Naive thymus-derived CD4-positive, alpha-beta T cell (primary cell): Measurements from ENCODE around the gene CDCP2. TPM values are rescaled to one million over a fixed set of nuclear protein-coding genes. Genes with fewer than 3 reads are reported as not detected.
"Not testable (repeated sequence)": the region's sequence is repeated elsewhere in the genome, so short reads cannot be mapped to it uniquely, and the experiment has no call there.

Experiments
- ATAC-seq: fragments of 150-1000 bp; cut with Tn5 transposase; 2 replicates; pipeline ENCODE4 v1.10.0; 2021; ENCODE audit warnings: mild to moderate bottlenecking, moderate library complexity
- CTCF ChIA-PET: fragments of 350-600 bp; sonication (Branson Sonifier 250); formaldehyde crosslinking; loops from one replicate; lab custom pipeline; 2021; ENCODE audit warnings: antibody characterized with exemption; lab: Charles Lee
- POLR2A ChIA-PET: fragments of 350-600 bp; sonication (Branson Sonifier 250); formaldehyde crosslinking; loops from one replicate; lab custom pipeline; 2021; ENCODE audit warnings: antibody characterized with exemption, inconsistent platforms; lab: Charles Lee
- DNase-seq, 9 donors: peaks; one replicate each; pipeline versions ENCODE4 v3.0.0 to v3.0.0-alpha.2; 2020 to 2022; ENCODE audit warnings: mixed read lengths in 1 of 9
- H3K27ac ChIP-seq: one replicate; pipeline ENCODE4 v1.7.0; 2013; ENCODE audit warnings: mild to moderate bottlenecking, low read depth, low read length, moderate library complexity
- H3K27me3 ChIP-seq, 2 donors: one replicate each; pipeline ENCODE4 v1.7.0; 2013; ENCODE audit warnings: low read length in 2 of 2, mild to moderate bottlenecking in 2 of 2, moderate library complexity in 2 of 2; ENCODE audit not compliant: control insufficient read depth in 2 of 2, insufficient read depth in 2 of 2
- H3K36me3 ChIP-seq, 3 experiments: 1 replicate in 2 of 3; 2 replicates in 1 of 3; pipeline ENCODE4 v1.7.0; 2013; ENCODE audit warnings: low read length in 3 of 3, mild to moderate bottlenecking in 3 of 3, moderate library complexity in 1 of 3; ENCODE audit not compliant: insufficient read depth in 3 of 3, control insufficient read depth in 2 of 3
- H3K4me1 ChIP-seq, 2 donors: one replicate each; pipeline ENCODE4 v1.7.0; 2013; ENCODE audit warnings: low read length in 2 of 2, mild to moderate bottlenecking in 2 of 2, moderate library complexity in 1 of 2; ENCODE audit not compliant: control insufficient read depth in 2 of 2, insufficient read depth in 2 of 2
- H3K4me3 ChIP-seq: 2 replicates; pipeline ENCODE4 v1.7.0; 2013; ENCODE audit warnings: mild to moderate bottlenecking, low read length
- H3K9me3 ChIP-seq, 3 experiments: 1 replicate in 2 of 3; 2 replicates in 1 of 3; pipeline ENCODE4 v1.7.0; 2013; ENCODE audit warnings: low read length in 3 of 3; ENCODE audit not compliant: control insufficient read depth in 2 of 3
- H3K27ac Mint-ChIP-seq, 9 donors: one replicate each; pipeline ENCODE4 v1.8.0; 2020 to 2022; ENCODE audit warnings: mixed read lengths in 9 of 9, mild to moderate bottlenecking in 8 of 9, moderate library complexity in 5 of 9, inconsistent platforms in 2 of 9
- H3K27me3 Mint-ChIP-seq, 5 donors: one replicate each; pipeline ENCODE4 v1.8.0; 2021 to 2022; ENCODE audit warnings: mixed read lengths in 5 of 5, mild to moderate bottlenecking in 1 of 5
- H3K36me3 Mint-ChIP-seq, 5 donors: one replicate each; pipeline ENCODE4 v1.8.0; 2020 to 2022; ENCODE audit warnings: mixed read lengths in 5 of 5, mild to moderate bottlenecking in 3 of 5, inconsistent platforms in 1 of 5
- H3K4me1 Mint-ChIP-seq, 7 donors: one replicate each; pipeline ENCODE4 v1.8.0; 2020 to 2022; ENCODE audit warnings: mixed read lengths in 7 of 7, mild to moderate bottlenecking in 3 of 7, inconsistent platforms in 1 of 7
- H3K4me3 Mint-ChIP-seq, 10 donors: one replicate each; pipeline ENCODE4 v1.8.0; 2020 to 2022; ENCODE audit warnings: mild to moderate bottlenecking in 10 of 10, mixed read lengths in 10 of 10, moderate library complexity in 6 of 10, inconsistent platforms in 2 of 10
- H3K9me3 Mint-ChIP-seq, 11 donors: one replicate each; pipeline ENCODE4 v1.8.0; 2020 to 2022; ENCODE audit warnings: mixed read lengths in 11 of 11, mild to moderate bottlenecking in 4 of 11, inconsistent platforms in 1 of 11, moderate library complexity in 1 of 11
- intact Hi-C, 2 donors: fragments of 100-400 bp; cut with micrococcal nuclease; formaldehyde crosslinking; loops; one replicate each; pipeline ENCODE4 v1.15.1; 2023
- polyA plus RNA-seq, 2 donors: library from polyadenylated mRNA; unstranded; fragments of 300-500 nt; fragmentation: Illumina TruSeq; gene quantifications; one replicate each; pipeline ENCODE4 v1.2.3, GENCODE V29; 2021
- total RNA-seq, 6 experiments: library from RNA in 5 of 6; stranded (reverse) in 5 of 6; gene quantifications; 1 replicate in 5 of 6; 2 replicates in 1 of 6; pipeline ENCODE4 v1.2.3 and lab custom pipeline; 2021 to 2026

The CDCP2 gene
- total and polyA plus RNA-seq, 7 experiments from 2014 or later, result 0.22 to 0.30 TPM; not detected in 5

DNA sequence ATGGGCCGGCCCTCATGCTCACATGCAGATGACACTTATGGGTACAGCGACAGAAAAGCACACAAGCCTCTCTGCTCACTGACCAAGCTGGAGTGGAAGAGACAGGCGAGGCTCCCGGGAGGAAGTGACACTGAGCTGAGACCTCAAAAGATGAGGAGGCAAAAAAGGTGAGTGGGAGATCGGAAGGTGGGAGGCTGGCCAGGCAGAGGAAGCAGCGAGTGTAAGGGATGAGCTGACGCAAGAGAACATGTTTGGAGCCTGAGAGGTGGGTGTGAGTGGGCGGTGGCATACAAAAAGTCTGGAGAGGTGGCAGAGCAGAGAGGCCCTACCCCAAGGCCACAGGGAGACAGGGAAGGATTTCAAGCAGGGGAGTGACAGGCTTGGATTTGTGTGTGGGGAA, 18.2 kb upstream of the CDCP2 start:
- Mint-ChIP-seq H3K36me3 (peaks cover 0 to 10% (median 0%) of the 10 kb centered on the region in 5 donors), H3K4me1 (peaks cover 1 to 19% (median 16%) of the 10 kb centered on the region in 7 donors), H3K27ac (peak overlapping the region in 8 of 9 donors; percentile 1 to 82 (median 70)), H3K4me3 (peak overlapping the region in 4 of 10 donors; percentile 25 to 71 (median 32)), H3K27me3 (no peaks in the 10 kb centered on the region), H3K9me3 (no peaks in the 10 kb centered on the region)
- H3K27ac ChIP-seq, result no peak overlapping the region
- CTCF ChIA-PET, result no interaction called here
- DNase-seq, result no peak
- POLR2A ChIA-PET, result no interaction called here
- H3K36me3 ChIP-seq, result peaks cover 0 to 17% (median 0%) of the 10 kb centered on the region in 3 experiments
- intact Hi-C loops, result no loop called here
- H3K9me3 ChIP-seq, result no peaks in the 10 kb centered on the region
- no peak overlapping the region for H3K4me3 ChIP-seq
- no peak for ATAC-seq
- no peaks in the 10 kb centered on the region for H3K27me3 ChIP-seq
- H3K4me1 ChIP-seq, result peaks cover 0 to 7% of the 10 kb centered on the region in 2 donors

DNA sequence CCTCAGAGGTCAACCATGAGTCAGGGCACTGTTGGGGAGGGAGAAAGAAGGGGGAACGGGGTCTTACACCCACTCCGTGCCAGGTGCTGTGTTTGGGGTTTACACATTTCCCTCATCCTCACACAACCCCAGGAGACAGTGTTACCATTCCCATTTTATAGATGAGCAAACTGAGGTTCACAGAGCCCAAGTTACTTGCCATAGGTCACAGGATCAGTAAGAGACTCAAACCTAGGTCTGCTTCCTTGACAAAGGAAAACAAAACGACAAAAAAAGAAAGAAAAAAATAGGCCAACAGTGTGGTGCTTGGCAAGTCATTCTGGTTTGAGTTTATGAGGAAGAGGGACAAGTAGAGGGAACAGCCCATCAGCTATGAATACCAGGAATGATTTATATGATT, 16.3 kb upstream of the CDCP2 start:
- ChIA-PET POLR2A (interaction anchor here (0.6 kb wide), 1 partner anchor 225 kb away, joined by 3 read pairs; no protein-coding TSS in a partner anchor), CTCF (no interaction called here)
- peak overlapping the region in 5 of 9 donors; percentile 5 to 69 (median 59) for H3K27ac Mint-ChIP-seq
- H3K27me3 Mint-ChIP-seq, result no peaks in the 10 kb centered on the region
- intact Hi-C loops, result no loop called here
- Histone ChIP-seq H3K36me3 (peaks cover 0 to 6% (median 0%) of the 10 kb centered on the region in 3 experiments), H3K4me3 (no peak overlapping the region), H3K27me3 (no peaks in the 10 kb centered on the region), H3K4me1 (peaks cover 0 to 7% of the 10 kb centered on the region in 2 donors), H3K27ac (no peak overlapping the region), H3K9me3 (no peaks in the 10 kb centered on the region)
- H3K4me1 Mint-ChIP-seq, result peaks cover 1 to 19% (median 16%) of the 10 kb centered on the region in 7 donors
- DNase-seq, result no peak
- H3K4me3 Mint-ChIP-seq, result no peak overlapping the region
- no peaks in the 10 kb centered on the region for H3K9me3 Mint-ChIP-seq
- ATAC-seq, result no peak
- peaks cover 0 to 13% (median 0%) of the 10 kb centered on the region in 5 donors for H3K36me3 Mint-ChIP-seq

DNA sequence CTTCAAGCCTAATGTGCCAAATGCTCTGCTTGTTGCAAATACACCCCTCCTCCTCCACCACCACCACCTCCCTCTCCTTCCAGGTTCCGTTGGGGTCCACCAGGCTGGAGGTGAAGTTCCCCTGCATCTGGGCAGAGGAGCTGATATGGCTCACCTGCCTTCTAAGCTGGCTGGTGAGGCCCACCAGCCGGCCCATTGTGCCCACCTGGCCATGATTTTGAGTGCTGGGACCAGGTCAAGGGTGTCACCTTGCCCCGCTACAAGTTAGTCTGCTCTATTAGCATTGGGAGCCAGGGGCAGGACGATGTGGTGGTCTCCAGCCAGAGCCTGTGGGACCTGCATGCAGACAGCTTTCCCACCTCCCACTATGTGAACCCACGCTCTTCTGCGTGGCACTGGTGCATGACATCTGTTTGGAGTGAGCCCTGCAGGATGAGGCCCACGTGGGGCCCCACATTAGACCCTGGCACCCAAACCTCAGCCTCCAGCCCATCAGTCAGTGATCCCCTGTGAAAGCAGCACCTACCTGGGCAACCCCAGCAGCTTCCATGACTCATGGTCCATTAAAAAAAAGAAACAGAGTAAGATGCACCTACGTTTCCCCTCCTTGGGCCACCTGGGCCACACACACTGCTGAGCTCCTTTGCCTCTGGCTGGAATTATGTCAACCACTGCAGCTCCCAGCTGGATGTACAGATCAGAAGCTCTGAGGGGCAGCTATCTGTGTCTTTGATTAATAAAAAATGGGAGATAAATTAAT, 15.6 kb upstream of the CDCP2 start:
- no peaks in the 10 kb centered on the region for H3K27me3 Mint-ChIP-seq
- DNase-seq (no peak), ATAC-seq (no peak)
- H3K9me3 Mint-ChIP-seq, result no peaks in the 10 kb centered on the region
- peak overlapping the region in 2 of 9 donors; percentile 5 to 63 for H3K27ac Mint-ChIP-seq
- peaks cover 0 to 4% (median 0%) of the 10 kb centered on the region in 3 experiments for H3K36me3 ChIP-seq
- no peaks in the 10 kb centered on the region for H3K9me3 ChIP-seq
- peaks cover 0 to 13% (median 0%) of the 10 kb centered on the region in 5 donors for H3K36me3 Mint-ChIP-seq
- ChIA-PET CTCF (no interaction called here), POLR2A (no interaction called here)
- H3K4me3 Mint-ChIP-seq, result no peak overlapping the region
- peaks cover 0 to 7% of the 10 kb centered on the region in 2 donors for H3K4me1 ChIP-seq
- H3K27ac ChIP-seq, result no peak overlapping the region
- intact Hi-C loops, result no loop called here
- H3K4me3 ChIP-seq, result no peak overlapping the region
- no peaks in the 10 kb centered on the region for H3K27me3 ChIP-seq
- H3K4me1 Mint-ChIP-seq, result peaks cover 1 to 19% (median 13%) of the 10 kb centered on the region in 7 donors

DNA sequence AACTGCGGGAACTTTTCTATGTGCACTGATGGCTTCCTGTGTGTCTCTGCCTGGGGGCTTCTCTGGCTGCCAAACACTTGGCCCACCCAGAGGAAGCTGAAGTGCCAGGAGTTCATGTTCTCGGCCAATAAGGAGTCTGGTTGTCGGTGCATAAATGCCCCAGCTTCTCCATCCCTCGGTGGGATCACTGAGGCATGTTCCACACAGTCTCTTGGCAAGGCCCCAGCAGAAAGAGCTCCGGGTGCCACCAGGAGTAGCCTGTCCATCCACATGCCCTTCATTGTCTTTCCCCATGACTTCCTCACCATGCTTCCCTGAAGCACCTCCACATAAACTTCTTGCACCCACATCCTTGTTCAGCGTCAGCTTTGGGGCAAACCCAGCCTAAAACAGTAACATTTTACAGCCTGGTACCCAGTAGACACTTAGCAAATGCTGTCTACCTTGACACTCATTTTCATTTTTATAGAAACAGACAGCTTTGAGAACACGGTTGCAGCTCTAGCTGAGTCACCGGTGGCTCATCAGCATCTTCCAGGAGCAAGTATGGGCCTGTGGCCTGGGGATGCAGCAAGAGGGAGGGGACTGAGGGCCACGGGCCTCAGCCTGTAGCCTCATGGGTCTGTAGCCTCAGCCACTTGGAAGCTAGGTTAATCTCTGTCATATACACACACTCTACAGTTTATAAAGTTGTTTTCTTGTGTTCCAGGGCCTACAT, 14.8 kb upstream of the CDCP2 start:
- Mint-ChIP-seq H3K27me3 (no peaks in the 10 kb centered on the region), H3K4me3 (no peak overlapping the region), H3K36me3 (peaks cover 0 to 8% (median 0%) of the 10 kb centered on the region in 5 donors), H3K9me3 (no peaks in the 10 kb centered on the region), H3K4me1 (peaks cover 1 to 18% (median 13%) of the 10 kb centered on the region in 7 donors), H3K27ac (no peak overlapping the region)
- intact Hi-C loops, result no loop called here
- Histone ChIP-seq H3K9me3 (no peaks in the 10 kb centered on the region), H3K36me3 (peaks cover 0 to 3% (median 0%) of the 10 kb centered on the region in 3 experiments), H3K4me3 (no peak overlapping the region), H3K27ac (no peak overlapping the region), H3K27me3 (no peaks in the 10 kb centered on the region), H3K4me1 (peaks cover 0 to 7% of the 10 kb centered on the region in 2 donors)
- ChIA-PET POLR2A (no interaction called here), CTCF (no interaction called here)
- ATAC-seq (no peak), DNase-seq (no peak)

DNA sequence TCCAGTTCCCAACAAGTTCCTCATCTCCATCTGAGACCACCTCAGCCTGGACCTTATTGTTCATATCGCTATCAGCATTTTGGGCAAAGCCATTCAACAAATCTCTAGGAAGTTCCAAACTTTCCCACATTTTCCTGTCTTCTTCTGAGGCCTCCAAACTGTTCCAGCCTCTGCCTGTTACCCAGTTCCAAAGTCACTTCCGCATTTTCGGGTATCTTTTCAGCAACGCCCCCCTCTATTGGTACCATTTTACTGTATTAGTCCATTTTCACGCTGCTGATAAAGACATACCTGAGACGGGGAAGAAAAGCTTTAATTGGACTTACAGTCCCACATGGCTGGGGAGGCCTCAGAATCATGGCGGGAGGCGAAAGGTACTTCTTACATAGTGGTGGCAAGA, 13.6 kb upstream of the CDCP2 start:
- DNase-seq, CTCF ChIA-PET, POLR2A ChIA-PET: not testable (repeated sequence)

DNA sequence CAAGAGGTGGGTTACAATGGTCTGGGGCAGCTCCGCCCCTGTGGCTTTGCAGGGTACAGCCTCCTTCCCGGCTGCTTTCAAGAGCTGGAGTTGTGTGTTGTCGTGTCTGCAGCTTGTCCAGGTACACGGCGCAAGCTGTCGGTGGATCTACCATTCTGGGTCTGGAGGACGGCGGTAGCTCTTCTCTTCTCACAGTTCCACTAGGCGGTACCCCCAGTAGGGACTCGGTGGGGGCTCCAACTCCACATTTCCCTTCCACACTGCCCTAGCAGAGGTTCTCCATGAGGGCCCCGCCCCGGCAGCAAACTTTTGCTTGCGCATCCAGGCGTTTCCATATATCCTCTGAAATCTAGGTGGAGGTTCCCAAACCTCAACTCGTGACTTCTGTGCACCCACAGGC, 12.3 kb upstream of the CDCP2 start:
- no peaks in the 10 kb centered on the region for H3K27me3 Mint-ChIP-seq
- no peak overlapping the region for H3K27ac Mint-ChIP-seq
- Histone ChIP-seq H3K27me3 (no peaks in the 10 kb centered on the region), H3K4me3 (no peak overlapping the region), H3K4me1 (no peaks in the 10 kb centered on the region), H3K36me3 (no peaks in the 10 kb centered on the region), H3K27ac (no peak overlapping the region), H3K9me3 (no peaks in the 10 kb centered on the region)
- POLR2A ChIA-PET, result no interaction called here
- no peak for ATAC-seq
- H3K4me3 Mint-ChIP-seq, result no peak overlapping the region
- H3K9me3 Mint-ChIP-seq, result no peaks in the 10 kb centered on the region
- CTCF ChIA-PET, result no interaction called here
- peaks cover 0 to 7% (median 0%) of the 10 kb centered on the region in 5 donors for H3K36me3 Mint-ChIP-seq
- intact Hi-C loops, result no loop called here
- DNase-seq, result no peak
- peaks cover 0 to 1% (median 0%) of the 10 kb centered on the region in 7 donors for H3K4me1 Mint-ChIP-seq

More for the DNA sequence above, 13.6 kb upstream of the CDCP2 start:
- H3K36me3 Mint-ChIP-seq, H3K9me3 Mint-ChIP-seq, H3K27ac ChIP-seq, H3K4me1 ChIP-seq, H3K36me3 ChIP-seq, H3K4me3 ChIP-seq, ATAC-seq, H3K9me3 ChIP-seq, H3K27me3 Mint-ChIP-seq, H3K4me3 Mint-ChIP-seq, intact Hi-C loops, H3K27me3 ChIP-seq: not testable (repeated sequence)
- peaks cover 1 to 10% (median 9%) of the 10 kb centered on the region in 7 donors for H3K4me1 Mint-ChIP-seq
- peak overlapping the region in 1 of 9 donors; percentile 62 for H3K27ac Mint-ChIP-seq
